Activated CD4-positive, alpha-beta T cell treated with anti-CD3 and anti-CD28 coated beads, Interleukin-2, Interleukin-6, amounts not matched to agents 100 ng/mL and 50 ng/mL, durations not matched to agents 16 hours and 8 hours (primary cell): ENCODE measurements around the gene NFATC1.

Experiments
- DNase-seq: peaks from one replicate; pipeline ENCODE4 v3.0.0-alpha.2; 2020

The NFATC1 gene

GRCh38 chr18:79525556-79526467 is 130.1 kb downstream of the NFATC1 start:
- no peak for DNase-seq

- DNase-seq = no peak
Measured at GRCh38 chr18:79526468-79527460, 131.0 kb downstream of the NFATC1 start.

- no peak for DNase-seq
Measured at GRCh38 chr18:79527656-79528315, 132.1 kb downstream of the NFATC1 start.

- DNase-seq = no peak
Measured at GRCh38 chr18:79528316-79528695, 132.6 kb downstream of the NFATC1 start.

GRCh38 chr18:79528846-79529245 is 133.1 kb downstream of the NFATC1 start:
- peak; percentile 84 for DNase-seq

- no peak for DNase-seq
Measured at GRCh38 chr18:79529296-79529695, 133.6 kb downstream of the NFATC1 start.

- DNase-seq = no peak
Measured at GRCh38 chr18:79529991-79530390, 134.3 kb downstream of the NFATC1 start.

- no peak for DNase-seq
Measured at GRCh38 chr18:79530821-79531220, 135.1 kb downstream of the NFATC1 start.

- no peak for DNase-seq
Measured at GRCh38 chr18:79531386-79531785, 135.7 kb downstream of the NFATC1 start.

- DNase-seq = no peak
Measured at GRCh38 chr18:79531926-79532312, 136.2 kb downstream of the NFATC1 start.

GRCh38 chr18:79532313-79533007 is 136.7 kb downstream of the NFATC1 start:
- no peak for DNase-seq

- no peak for DNase-seq
Measured at GRCh38 chr18:79533146-79533545, 137.4 kb downstream of the NFATC1 start.

GRCh38 chr18:79533591-79533990 is 137.9 kb downstream of the NFATC1 start:
- no peak for DNase-seq

- no peak for DNase-seq
Measured at GRCh38 chr18:79534356-79534755, 138.6 kb downstream of the NFATC1 start.

GRCh38 chr18:79537758-79538157 is 142.0 kb downstream of the NFATC1 start:
- DNase-seq = no peak

- DNase-seq = no peak
Measured at GRCh38 chr18:79538635-79539034, 142.9 kb downstream of the NFATC1 start.

- no peak for DNase-seq
Measured at GRCh38 chr18:79540161-79540903, 144.6 kb downstream of the NFATC1 start.

- no peak for DNase-seq
Measured at GRCh38 chr18:79540904-79541282, 145.2 kb downstream of the NFATC1 start.

- no peak for DNase-seq
Measured at GRCh38 chr18:79542213-79542612, 146.5 kb downstream of the NFATC1 start.

- no peak for DNase-seq
Measured at GRCh38 chr18:79542876-79543750, 147.4 kb downstream of the NFATC1 start.
